Neural crest cell (in vitro differentiated cells): Measurements from ENCODE around the gene PHF14. TPM values are rescaled to one million over a fixed set of nuclear protein-coding genes. Genes with fewer than 3 reads are reported as not detected.
"Not testable (repeated sequence)": the region's sequence is repeated elsewhere in the genome, so short reads cannot be mapped to it uniquely, and the experiment has no call there.

Experiments
- DNase-seq: peaks from one replicate; pipeline ENCODE4 v3.0.0; 2021; ENCODE audit warnings: low read depth, mixed read lengths, low spot score
- H3K27ac Mint-ChIP-seq: one replicate; pipeline ENCODE4 v1.8.0; 2021; ENCODE audit warnings: mild to moderate bottlenecking, mixed read lengths; ENCODE audit not compliant: unreplicated experiment
- H3K27me3 Mint-ChIP-seq: 2 replicates; pipeline ENCODE4 v1.8.0; 2021; ENCODE audit warnings: low read depth, mild to moderate bottlenecking, mixed read lengths
- H3K36me3 Mint-ChIP-seq: 2 replicates; pipeline ENCODE4 v1.8.0; 2021; ENCODE audit warnings: low read depth, mild to moderate bottlenecking, mixed read lengths
- H3K4me1 Mint-ChIP-seq: 2 replicates; pipeline ENCODE4 v1.8.0; 2021; ENCODE audit warnings: mixed read lengths
- H3K4me3 Mint-ChIP-seq: one replicate; pipeline ENCODE4 v1.8.0; 2021; ENCODE audit warnings: mild to moderate bottlenecking, mixed read lengths
- H3K9me3 Mint-ChIP-seq: 2 replicates; pipeline ENCODE4 v1.8.0; 2021; ENCODE audit warnings: mixed read lengths
- CTCF ChIP-seq: fragments of 200-600 bp; sonication (generic); conservative IDR thresholded peaks from 2 replicates; pipeline ENCODE4 v1.5.0; 2021; ENCODE audit warnings: antibody characterized with exemption, mild to moderate bottlenecking
- long read RNA-seq: library from polyadenylated mRNA; unstranded; transcript quantifications from one replicate; pipeline ENCODE4 v2.0.0, GENCODE V29; 2020
- total RNA-seq: library from RNA; stranded (reverse); gene quantifications from 2 replicates; pipeline ENCODE4 v1.2.1, GENCODE V29; 2021

Gene PHF14, protein sequence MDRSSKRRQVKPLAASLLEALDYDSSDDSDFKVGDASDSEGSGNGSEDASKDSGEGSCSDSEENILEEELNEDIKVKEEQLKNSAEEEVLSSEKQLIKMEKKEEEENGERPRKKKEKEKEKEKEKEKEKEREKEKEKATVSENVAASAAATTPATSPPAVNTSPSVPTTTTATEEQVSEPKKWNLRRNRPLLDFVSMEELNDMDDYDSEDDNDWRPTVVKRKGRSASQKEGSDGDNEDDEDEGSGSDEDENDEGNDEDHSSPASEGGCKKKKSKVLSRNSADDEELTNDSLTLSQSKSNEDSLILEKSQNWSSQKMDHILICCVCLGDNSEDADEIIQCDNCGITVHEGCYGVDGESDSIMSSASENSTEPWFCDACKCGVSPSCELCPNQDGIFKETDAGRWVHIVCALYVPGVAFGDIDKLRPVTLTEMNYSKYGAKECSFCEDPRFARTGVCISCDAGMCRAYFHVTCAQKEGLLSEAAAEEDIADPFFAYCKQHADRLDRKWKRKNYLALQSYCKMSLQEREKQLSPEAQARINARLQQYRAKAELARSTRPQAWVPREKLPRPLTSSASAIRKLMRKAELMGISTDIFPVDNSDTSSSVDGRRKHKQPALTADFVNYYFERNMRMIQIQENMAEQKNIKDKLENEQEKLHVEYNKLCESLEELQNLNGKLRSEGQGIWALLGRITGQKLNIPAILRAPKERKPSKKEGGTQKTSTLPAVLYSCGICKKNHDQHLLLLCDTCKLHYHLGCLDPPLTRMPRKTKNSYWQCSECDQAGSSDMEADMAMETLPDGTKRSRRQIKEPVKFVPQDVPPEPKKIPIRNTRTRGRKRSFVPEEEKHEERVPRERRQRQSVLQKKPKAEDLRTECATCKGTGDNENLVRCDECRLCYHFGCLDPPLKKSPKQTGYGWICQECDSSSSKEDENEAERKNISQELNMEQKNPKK
- 75.9 and 77.3 TPM in 2 replicates for total RNA-seq
- long read RNA-seq, partial matches to known transcripts = 17 of 20 reads
- long read RNA-seq, other reads (novel, unspliced or antisense) = 2 of 20 reads

GRCh38 chr7:10973061-10973941 lies at the start of gene PHF14:
PHF14 (plus strand) TSS chr7:10973872; CDS start chr7:10974324, 452 bp downstream.
- Mint-ChIP-seq H3K27me3 (no peaks in the 10 kb centered on the region), H3K27ac (peak within 1 kb of the TSS; percentile 98), H3K4me3 (peak within 1 kb of the TSS; percentile 97), H3K4me1 (peaks cover 44% of the 10 kb centered on the region), H3K36me3 (peaks cover 21% of the 10 kb centered on the region), H3K9me3 (peaks cover 15% of the 10 kb centered on the region)
- no peak for TF ChIP-seq CTCF
- DNase-seq = peak; percentile 88

GRCh38 chr7:10924370-10924769 lies 49.3 kb upstream of the PHF14 start:
- no peak for DNase-seq
- TF ChIP-seq CTCF = no peak
- Mint-ChIP-seq H3K36me3 (no peaks in the 10 kb centered on the region), H3K4me1 (no peaks in the 10 kb centered on the region), H3K9me3 (no peaks in the 10 kb centered on the region), H3K4me3 (no peak overlapping the region), H3K27me3 (no peaks in the 10 kb centered on the region), H3K27ac (no peak overlapping the region)

DNA sequence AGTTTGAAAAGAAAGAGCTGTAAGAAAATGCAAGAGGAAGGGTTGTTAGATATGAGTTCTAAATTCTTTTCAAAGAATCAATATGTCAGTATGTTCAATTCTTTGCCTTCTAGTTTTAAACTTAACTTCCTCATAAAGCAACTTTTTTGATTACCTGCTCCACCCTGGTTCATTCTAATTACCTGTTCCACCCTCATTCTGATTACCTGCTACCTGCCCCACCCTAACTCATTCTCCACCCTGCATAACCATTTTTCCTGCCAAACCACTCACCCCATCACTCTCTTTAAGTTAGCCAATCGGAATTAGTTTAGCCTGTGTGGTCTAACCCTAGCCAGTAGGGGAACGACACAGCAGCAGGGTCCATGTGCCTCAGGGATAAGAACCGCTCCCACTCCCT lies 45.5 kb upstream of the PHF14 start:
- H3K4me3 Mint-ChIP-seq, H3K27me3 Mint-ChIP-seq, H3K9me3 Mint-ChIP-seq, H3K4me1 Mint-ChIP-seq, H3K27ac Mint-ChIP-seq, DNase-seq, H3K36me3 Mint-ChIP-seq: not testable (repeated sequence)

DNA sequence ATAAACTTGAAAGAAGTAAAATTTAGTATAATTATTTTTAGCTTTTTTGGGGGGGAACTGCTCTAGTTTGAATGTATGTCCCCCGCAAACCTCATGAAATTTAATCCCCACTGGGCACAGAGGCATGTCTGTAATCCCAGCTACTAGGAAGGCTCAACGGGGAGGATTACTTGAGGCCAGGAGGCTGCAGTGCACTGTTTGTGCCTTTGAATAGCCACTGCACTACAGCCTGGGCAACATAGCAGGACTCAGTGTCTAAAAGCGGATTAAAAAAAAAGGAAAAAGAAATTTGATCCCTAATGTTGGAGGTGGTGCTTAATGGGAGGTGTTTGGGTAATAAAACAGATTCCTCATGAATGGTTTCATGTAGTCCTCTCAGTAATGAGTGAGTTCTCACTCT lies 43.1 kb upstream of the PHF14 start:
- Mint-ChIP-seq H3K36me3 (peaks cover 6% of the 10 kb centered on the region), H3K4me3 (no peak overlapping the region), H3K27ac (no peak overlapping the region), H3K9me3 (no peaks in the 10 kb centered on the region), H3K27me3 (no peaks in the 10 kb centered on the region), H3K4me1 (no peaks in the 10 kb centered on the region)
- DNase-seq = no peak
- no peak for TF ChIP-seq CTCF

GRCh38 chr7:10931161-10931560 lies 42.5 kb upstream of the PHF14 start:
- H3K9me3 Mint-ChIP-seq = no peaks in the 10 kb centered on the region
- H3K36me3 Mint-ChIP-seq = peaks cover 8% of the 10 kb centered on the region
- no peak overlapping the region for H3K27ac Mint-ChIP-seq

More at GRCh38 chr7:10931161-10931560, 42.5 kb upstream of the PHF14 start:
- Mint-ChIP-seq H3K27me3 (no peaks in the 10 kb centered on the region), H3K4me3 (no peak overlapping the region), H3K4me1 (no peaks in the 10 kb centered on the region)
- DNase-seq = no peak
- TF ChIP-seq CTCF = no peak
